Activated T-helper 9 cell treated with anti-CD3 and anti-CD28 coated beads, Interleukin-2, amount 50 U/mL, for 16 hours (primary cell): ENCODE data around the gene EXOG.

Experiments used
- DNase-seq: peaks from one replicate; pipeline ENCODE4 v3.0.0-alpha.2; 2020; ENCODE audit warnings: low read depth

The EXOG gene

GRCh38 chr3:38473229-38473628 is 22.9 kb upstream of the EXOG start:
- DNase-seq, result no peak

GRCh38 chr3:38474928-38475605 is 21.1 kb upstream of the EXOG start:
- no peak for DNase-seq

- DNase-seq, result no peak
Measured at GRCh38 chr3:38475716-38476115, 20.4 kb upstream of the EXOG start.

- DNase-seq, result no peak
Measured at GRCh38 chr3:38476157-38476756, 19.9 kb upstream of the EXOG start.

GRCh38 chr3:38477057-38477820 is 18.9 kb upstream of the EXOG start:
- DNase-seq, result no peak

- no peak for DNase-seq
Measured at GRCh38 chr3:38477839-38478450, 18.2 kb upstream of the EXOG start.

- no peak for DNase-seq
Measured at GRCh38 chr3:38478901-38479300, 17.2 kb upstream of the EXOG start.

GRCh38 chr3:38479431-38480092 is 16.6 kb upstream of the EXOG start:
- no peak for DNase-seq

GRCh38 chr3:38480093-38480445 is 16.1 kb upstream of the EXOG start:
- DNase-seq, result no peak

GRCh38 chr3:38480930-38481329 is 15.2 kb upstream of the EXOG start:
- DNase-seq, result no peak

- DNase-seq, result no peak
Measured at GRCh38 chr3:38482951-38483350, 13.2 kb upstream of the EXOG start.

GRCh38 chr3:38487323-38487722 is 8.8 kb upstream of the EXOG start:
- DNase-seq, result no peak

GRCh38 chr3:38488949-38489348 is 7.2 kb upstream of the EXOG start:
- DNase-seq, result no peak

GRCh38 chr3:38489766-38490165 is 6.4 kb upstream of the EXOG start:
- DNase-seq, result no peak

- no peak for DNase-seq
Measured at GRCh38 chr3:38490281-38491030, 5.7 kb upstream of the EXOG start.

- DNase-seq, result no peak
Measured at GRCh38 chr3:38491215-38491614, 4.9 kb upstream of the EXOG start.

- DNase-seq, result no peak
Measured at GRCh38 chr3:38493031-38493430, 3.1 kb upstream of the EXOG start.

GRCh38 chr3:38497031-38497430 is 891 bp downstream of the EXOG start:
- no peak for DNase-seq

- DNase-seq, result no peak
Measured at GRCh38 chr3:38500688-38501417, 4.7 kb downstream of the EXOG start.

GRCh38 chr3:38507120-38507519 is 11.0 kb downstream of the EXOG start:
- no peak for DNase-seq

GRCh38 chr3:38509732-38510131 is 13.6 kb downstream of the EXOG start:
- no peak for DNase-seq
